Muscle of leg (tissue), 11 donors: ENCODE results near the gene MBLAC1. TPM values are rescaled to one million over a fixed set of nuclear protein-coding genes. Genes with fewer than 3 reads are reported as not detected.

Experiments used
- DNase-seq: peaks from one replicate; pipeline ENCODE4 v3.0.0; 2013
- H3K27ac ChIP-seq: one replicate; pipeline ENCODE4 v1.5.1; 2013; ENCODE audit warnings: mild to moderate bottlenecking, low read length, control low read depth
- H3K27me3 ChIP-seq: one replicate; pipeline ENCODE4 v1.6.1; 2013; ENCODE audit warnings: low read length; ENCODE audit not compliant: control insufficient read depth, insufficient read depth
- H3K36me3 ChIP-seq: one replicate; pipeline ENCODE4 v1.6.1; 2013; ENCODE audit warnings: low read length; ENCODE audit not compliant: control insufficient read depth, insufficient read depth
- H3K4me1 ChIP-seq: one replicate; pipeline ENCODE4 v1.6.1; 2013; ENCODE audit warnings: low read length; ENCODE audit not compliant: control insufficient read depth, insufficient read depth
- H3K4me3 ChIP-seq: one replicate; pipeline ENCODE4 v1.5.1; 2013; ENCODE audit warnings: low read length, control low read depth
- H3K9me3 ChIP-seq: replicated peaks from 2 replicates; pipeline ENCODE4 v1.6.1; 2013; ENCODE audit warnings: low read depth, low read length; ENCODE audit not compliant: control insufficient read depth
- WGBS: methylation state at CpG from one replicate; pipeline ENCODE4 v1.1.5; 2013; ENCODE audit warnings: missing lambda C conversion rate; ENCODE audit not compliant: insufficient coverage; 5-methylcytosine and 5-hydroxymethylcytosine counted together
- polyA plus RNA-seq, 8 donors: library from polyadenylated mRNA; unstranded; fragments of 120-200 nt; gene quantifications; one replicate each; pipeline versions ENCODE4 v1.2.1 to v1.2.3, GENCODE V29; 2013; ENCODE audit warnings: inconsistent platforms in 1 of 8, low replicate concordance in 1 of 8; ENCODE audit not compliant: insufficient read length in 8 of 8, insufficient read depth in 1 of 8
- total RNA-seq: library from RNA; stranded (reverse); fragments of 120-200 nt; gene quantifications from one replicate; pipeline ENCODE4 v1.2.4, GENCODE V29; 2013

MBLAC1 gene
- total and polyA plus RNA-seq, 9 donors = 1.2 to 2.3 (median 1.4) TPM

DNA sequence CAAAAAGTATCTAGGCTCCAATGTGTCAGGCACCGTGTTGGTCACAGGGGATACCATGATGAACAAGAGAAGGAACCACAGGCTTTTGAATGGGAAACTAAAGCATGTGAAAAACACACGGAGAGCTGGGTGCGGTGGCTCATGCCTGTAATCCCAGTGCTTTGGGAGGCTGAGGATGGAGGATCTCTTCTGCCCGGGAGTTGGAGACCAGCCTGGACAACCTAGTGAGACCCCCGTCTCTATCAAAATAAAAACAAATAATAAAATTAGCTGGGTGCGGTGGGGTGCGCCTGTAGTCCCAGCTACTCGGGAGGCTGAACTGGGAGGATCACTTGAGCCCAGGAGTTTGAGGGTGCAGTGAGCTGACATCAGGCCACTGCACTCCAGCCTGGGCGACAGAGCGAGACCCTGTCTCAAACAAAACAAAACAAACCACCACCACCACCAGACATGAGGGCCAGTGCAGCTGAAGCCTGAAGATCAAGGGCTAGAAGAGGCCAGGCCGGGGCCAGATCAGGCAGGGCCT is 38.6 kb upstream of the MBLAC1 start:
- Histone ChIP-seq H3K4me1 (peaks cover 21% of the 10 kb centered on the region), H3K27me3 (peaks cover 8% of the 10 kb centered on the region), H3K9me3 (no peaks in the 10 kb centered on the region), H3K4me3 (peak overlapping the region; percentile 97), H3K36me3 (peaks cover 30% of the 10 kb centered on the region), H3K27ac (peak overlapping the region; percentile 65)
- WGBS = 70% methylated on average over 2 of the region's 11 CpGs
- DNase-seq = no peak

DNA sequence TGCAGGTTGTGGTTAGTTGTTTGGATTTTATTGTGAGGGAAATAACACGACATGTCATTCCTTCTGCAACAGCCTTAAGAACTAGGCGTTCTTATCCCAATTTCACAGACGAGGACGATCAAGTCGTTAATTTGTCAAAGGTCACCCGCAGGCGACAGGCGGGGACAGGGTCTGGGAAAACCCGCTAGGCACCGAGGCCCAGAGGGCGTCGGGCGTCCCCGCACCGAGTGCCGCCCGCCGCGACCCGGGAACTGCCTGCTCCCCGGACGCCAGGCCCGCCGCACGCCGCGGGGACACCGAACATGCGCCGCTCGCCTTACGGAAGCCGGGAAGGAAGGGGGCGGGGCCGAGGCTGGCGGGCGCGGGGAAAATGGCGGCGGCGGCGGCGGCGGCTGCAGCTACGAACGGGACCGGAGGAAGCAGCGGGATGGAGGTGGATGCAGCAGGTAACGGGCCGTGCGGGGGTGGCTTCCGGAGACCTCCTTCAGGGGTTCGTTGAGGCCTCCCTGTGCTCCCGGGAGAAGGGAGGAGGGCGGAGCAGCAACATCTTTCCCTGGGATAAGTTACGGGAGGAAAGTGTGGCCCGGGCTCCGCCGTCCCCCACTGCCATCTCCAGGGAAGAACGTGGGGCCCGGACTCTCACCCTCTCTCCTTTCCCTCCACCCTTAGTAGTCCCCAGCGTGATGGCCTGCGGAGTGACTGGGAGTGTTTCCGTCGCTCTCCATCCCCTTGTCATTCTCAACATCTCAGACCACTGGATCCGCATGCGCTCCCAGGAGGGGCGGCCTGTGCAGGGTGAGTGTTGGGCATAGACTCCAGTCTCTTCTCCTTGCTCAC is 37.9 kb upstream of the MBLAC1 start, which contains the start of gene COPS6:
Gene COPS6, plus strand, starts transcription at position 349 of the 837 bp plus-strand sequence. Its CDS starts 22 bp downstream, at position 371.
- Histone ChIP-seq H3K36me3 (peaks cover 37% of the 10 kb centered on the region), H3K9me3 (no peaks in the 10 kb centered on the region), H3K27me3 (peaks cover 4% of the 10 kb centered on the region), H3K4me1 (peaks cover 26% of the 10 kb centered on the region), H3K4me3 (peak within 1 kb of the TSS; percentile 97), H3K27ac (peak within 1 kb of the TSS; percentile 82)
- DNase-seq = peak; percentile 92
- WGBS = under 1% methylated on average over 47 of the region's 68 CpGs

DNA sequence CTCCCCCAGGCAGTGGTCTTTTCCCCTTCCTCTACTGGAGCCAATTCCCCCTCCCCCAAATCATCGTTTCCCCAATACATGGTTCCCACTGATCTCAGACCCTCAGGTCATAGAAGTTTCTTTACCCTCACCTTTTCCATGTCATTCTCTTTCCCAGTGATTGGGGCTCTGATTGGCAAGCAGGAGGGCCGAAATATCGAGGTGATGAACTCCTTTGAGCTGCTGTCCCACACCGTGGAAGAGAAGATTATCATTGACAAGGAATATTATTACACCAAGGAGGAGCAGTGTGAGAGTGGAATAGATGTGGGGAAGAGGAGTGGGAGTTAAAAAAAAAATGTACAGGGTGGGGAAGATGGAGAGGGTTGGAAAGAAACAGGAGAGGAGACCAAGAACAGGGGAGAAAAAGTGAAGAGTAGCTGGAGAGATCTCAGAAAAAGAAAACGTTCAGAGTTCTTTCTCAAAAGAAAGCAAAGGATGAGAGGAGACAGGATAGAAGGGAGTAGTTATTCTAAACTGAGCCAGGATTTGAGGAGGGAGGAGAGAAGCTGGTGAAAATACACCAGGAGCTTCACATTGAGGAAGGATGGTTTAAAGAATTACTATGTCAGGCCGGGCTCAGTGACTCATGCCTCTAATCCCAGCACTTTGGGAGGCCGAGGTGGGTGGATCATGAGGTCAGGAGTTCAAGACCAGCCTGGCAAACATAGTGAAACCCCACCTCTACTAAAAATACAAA is 37.1 kb upstream of the MBLAC1 start:
- Histone ChIP-seq H3K36me3 (peaks cover 45% of the 10 kb centered on the region), H3K27ac (peak overlapping the region; percentile 82), H3K9me3 (no peaks in the 10 kb centered on the region), H3K4me3 (peak overlapping the region; percentile 97), H3K27me3 (peaks cover 2% of the 10 kb centered on the region), H3K4me1 (peaks cover 30% of the 10 kb centered on the region)
- WGBS = 38% methylated on average over 1 of the region's 7 CpGs
- DNase-seq = no peak

DNA sequence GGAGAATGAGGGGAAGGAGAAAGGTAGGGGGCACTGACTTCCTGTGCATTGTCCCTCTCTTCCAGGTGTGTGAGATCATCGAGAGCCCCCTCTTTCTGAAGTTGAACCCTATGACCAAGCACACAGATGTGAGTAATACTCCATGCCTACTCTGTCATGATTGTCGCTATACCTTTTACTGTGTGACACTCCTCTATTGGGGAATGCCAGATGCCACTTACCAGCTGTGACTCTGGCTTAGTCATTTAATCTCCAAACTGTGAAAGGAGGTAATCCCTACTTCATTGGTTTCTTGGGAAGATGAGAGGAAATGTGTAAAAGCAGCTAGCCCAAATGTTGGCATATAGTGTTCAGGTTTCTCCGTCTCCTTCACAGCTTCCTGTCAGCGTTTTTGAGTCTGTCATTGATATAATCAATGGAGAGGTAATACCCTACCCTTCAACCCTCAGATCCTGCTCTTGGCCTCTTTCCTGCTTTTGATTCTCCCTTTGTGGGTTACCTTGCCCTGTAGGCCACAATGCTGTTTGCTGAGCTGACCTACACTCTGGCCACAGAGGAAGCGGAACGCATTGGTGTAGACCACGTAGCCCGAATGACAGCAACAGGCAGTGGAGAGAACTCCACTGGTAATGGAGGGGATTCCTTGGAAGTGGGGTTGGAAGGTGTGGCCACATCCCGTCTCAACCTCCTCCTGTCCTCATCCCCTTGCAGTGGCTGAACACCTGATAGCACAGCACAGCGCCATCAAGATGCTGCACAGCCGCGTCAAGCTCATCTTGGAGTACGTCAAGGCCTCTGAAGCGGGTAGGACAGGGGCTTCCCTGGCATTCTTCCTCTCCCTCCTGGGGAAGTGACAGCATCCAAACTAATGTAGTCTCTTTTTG is 36.0 kb upstream of the MBLAC1 start:
- Histone ChIP-seq H3K27ac (no peak overlapping the region), H3K27me3 (peaks cover under 1% of the 10 kb centered on the region), H3K36me3 (peaks cover 56% of the 10 kb centered on the region), H3K4me3 (no peak overlapping the region), H3K4me1 (peaks cover 30% of the 10 kb centered on the region), H3K9me3 (no peaks in the 10 kb centered on the region)
- 88% methylated on average over 7 of the region's 14 CpGs for WGBS
- no peak for DNase-seq

DNA sequence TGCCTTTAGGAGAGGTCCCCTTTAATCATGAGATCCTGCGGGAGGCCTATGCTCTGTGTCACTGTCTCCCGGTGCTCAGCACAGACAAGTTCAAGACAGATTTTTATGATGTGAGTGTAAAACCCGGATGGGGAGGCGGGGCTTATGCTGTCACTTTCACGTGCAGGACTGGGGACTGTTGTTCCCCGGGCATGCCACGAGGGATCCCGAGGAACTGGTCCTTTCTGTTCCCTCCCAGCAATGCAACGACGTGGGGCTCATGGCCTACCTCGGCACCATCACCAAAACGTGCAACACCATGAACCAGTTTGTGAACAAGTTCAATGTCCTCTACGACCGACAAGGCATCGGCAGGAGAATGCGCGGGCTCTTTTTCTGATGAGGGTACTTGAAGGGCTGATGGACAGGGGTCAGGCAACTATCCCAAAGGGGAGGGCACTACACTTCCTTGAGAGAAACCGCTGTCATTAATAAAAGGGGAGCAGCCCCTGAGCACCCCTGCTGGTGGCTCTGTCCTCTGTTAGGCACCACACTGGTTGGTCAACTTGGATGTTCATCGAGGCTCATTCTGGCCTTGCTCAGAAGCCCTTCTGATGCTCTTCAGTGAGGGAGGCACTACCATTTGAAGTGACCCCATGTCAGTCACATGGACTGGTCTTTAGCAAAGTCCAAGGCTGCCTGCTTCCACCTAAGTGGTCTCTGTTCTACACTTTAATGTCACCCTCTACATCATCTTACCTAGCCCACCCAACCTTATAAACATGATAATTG is 35.2 kb upstream of the MBLAC1 start:
- Histone ChIP-seq H3K4me1 (peaks cover 30% of the 10 kb centered on the region), H3K4me3 (no peak overlapping the region), H3K36me3 (peaks cover 65% of the 10 kb centered on the region), H3K9me3 (no peaks in the 10 kb centered on the region), H3K27ac (no peak overlapping the region), H3K27me3 (no peaks in the 10 kb centered on the region)
- 36% methylated on average over 12 of the region's 19 CpGs for WGBS
- no peak for DNase-seq

DNA sequence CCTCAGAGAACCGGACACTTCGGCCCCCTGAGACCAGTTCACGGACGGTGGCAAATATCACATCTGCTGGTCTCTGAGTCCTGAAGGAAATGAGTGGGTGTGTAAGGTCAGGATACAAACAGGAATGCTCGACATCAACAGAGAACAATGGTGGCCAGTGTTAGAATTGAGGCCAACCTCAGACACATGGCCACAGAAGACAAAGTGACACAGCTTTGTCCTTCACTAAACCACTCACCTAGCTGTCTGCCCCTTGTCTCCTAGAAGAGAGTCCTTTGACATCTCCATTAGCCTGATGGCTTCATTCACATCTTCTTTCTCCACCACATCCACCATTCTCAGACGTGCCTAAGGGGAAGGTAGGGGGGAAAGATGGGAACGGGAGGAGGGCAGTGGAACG is 33.7 kb upstream of the MBLAC1 start:
- WGBS = 43% methylated on average over 4 of the region's 8 CpGs
- H3K27ac ChIP-seq = no peak overlapping the region
- peaks cover 28% of the 10 kb centered on the region for H3K4me1 ChIP-seq
- H3K9me3 ChIP-seq = no peaks in the 10 kb centered on the region
- no peak for DNase-seq
- no peaks in the 10 kb centered on the region for H3K27me3 ChIP-seq
- H3K4me3 ChIP-seq = no peak overlapping the region
- H3K36me3 ChIP-seq = peaks cover 78% of the 10 kb centered on the region

DNA sequence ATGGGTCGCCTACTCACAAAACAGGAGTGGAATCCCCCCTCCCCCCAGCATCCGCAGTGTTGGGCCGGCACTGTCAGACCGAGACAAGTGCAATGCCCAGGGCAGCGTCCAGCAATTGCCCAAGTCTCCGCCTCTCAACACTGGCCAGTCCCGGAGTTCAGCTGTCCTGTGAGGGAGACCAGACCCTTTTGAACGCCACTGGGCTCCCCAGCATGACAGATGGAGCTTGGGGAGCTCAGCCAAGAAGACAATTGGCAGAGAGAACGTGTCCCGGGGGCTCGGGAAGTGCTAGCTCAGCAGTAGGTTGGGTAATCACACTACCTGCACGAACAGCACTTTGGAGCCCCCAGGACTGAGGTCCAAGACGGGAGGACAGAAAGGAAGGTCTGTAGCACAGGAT is 33.3 kb upstream of the MBLAC1 start:
- peaks cover 24% of the 10 kb centered on the region for H3K4me1 ChIP-seq

DNA sequence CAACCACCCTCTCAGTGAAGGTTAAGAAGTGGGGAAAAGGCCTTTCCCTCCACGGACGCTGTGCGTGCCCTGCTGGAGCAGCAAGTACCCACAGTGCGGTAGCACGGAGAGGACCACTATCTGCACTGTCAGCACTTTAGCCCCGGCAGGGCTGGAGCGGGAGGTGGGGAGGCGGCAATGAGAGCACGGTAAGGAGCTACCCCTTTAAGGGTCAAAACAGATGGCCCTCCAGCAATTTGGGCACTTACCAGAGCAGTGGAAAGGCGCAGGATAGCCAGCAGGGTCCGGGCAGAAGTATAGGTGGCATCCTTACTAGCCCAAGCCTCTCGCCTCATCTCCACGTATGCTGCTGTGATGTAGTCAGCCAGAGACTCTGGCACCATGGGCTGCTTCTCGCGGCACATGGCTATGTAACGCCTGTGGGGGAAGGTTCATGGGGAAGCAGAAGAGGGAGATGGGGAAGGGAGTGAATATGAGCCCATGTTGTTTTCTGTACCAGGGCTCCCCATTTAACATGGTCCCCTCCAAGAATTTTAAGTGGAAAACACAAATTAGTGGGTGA is 32.8 kb upstream of the MBLAC1 start:
- WGBS = 83% methylated on average over 8 of the region's 16 CpGs
- no peaks in the 10 kb centered on the region for H3K9me3 ChIP-seq
- H3K4me1 ChIP-seq = peaks cover 26% of the 10 kb centered on the region
- no peak overlapping the region for H3K27ac ChIP-seq
- DNase-seq = no peak
- no peaks in the 10 kb centered on the region for H3K27me3 ChIP-seq
- no peak overlapping the region for H3K4me3 ChIP-seq
- H3K36me3 ChIP-seq = peaks cover 87% of the 10 kb centered on the region

More for the DNA sequence above, 33.3 kb upstream of the MBLAC1 start:
- WGBS = 55% methylated on average over 11 of the region's 13 CpGs
- DNase-seq = no peak
- no peaks in the 10 kb centered on the region for H3K9me3 ChIP-seq
- no peaks in the 10 kb centered on the region for H3K27me3 ChIP-seq
- H3K27ac ChIP-seq = no peak overlapping the region
- peaks cover 82% of the 10 kb centered on the region for H3K36me3 ChIP-seq
- no peak overlapping the region for H3K4me3 ChIP-seq

DNA sequence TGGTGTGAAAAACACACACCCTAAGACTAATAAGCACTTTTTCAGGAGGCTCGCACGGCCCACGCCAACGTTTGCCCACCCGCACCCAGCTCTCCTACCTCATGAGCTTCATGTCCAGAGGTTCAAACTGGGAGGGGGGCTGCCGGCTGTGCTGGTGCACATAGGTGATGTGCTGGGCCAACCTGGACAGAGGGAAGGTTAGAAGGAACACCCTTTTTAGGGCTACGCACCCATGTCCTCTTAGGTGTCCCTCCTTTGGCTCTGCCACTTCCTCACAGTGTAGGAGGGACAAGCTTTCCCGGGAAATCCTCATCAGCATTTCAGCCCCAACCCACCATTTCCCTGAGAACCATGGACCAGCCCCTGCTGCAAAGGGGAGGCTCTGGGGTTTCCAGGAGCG is 31.5 kb upstream of the MBLAC1 start:
- H3K36me3 ChIP-seq = peaks cover 93% of the 10 kb centered on the region
- WGBS = 60% methylated on average over 1 of the region's 9 CpGs

More for the DNA sequence above, 31.5 kb upstream of the MBLAC1 start:
- DNase-seq = no peak
- Histone ChIP-seq H3K4me3 (no peak overlapping the region), H3K9me3 (no peaks in the 10 kb centered on the region), H3K27ac (no peak overlapping the region), H3K27me3 (no peaks in the 10 kb centered on the region), H3K4me1 (peaks cover 25% of the 10 kb centered on the region)
